ACC112 (cell line): ENCODE data around the gene SZT2.
"Not testable (repeated sequence)": the region's sequence is repeated elsewhere in the genome, so short reads cannot be mapped to it uniquely, and the experiment has no call there.

Source experiments
- H2AFZ ChIP-seq: fragments of 200-600 bp; sonication (generic); one replicate; pipeline ENCODE4 v1.6.0; 2017; ENCODE audit warnings: antibody characterized with exemption, low read length; ENCODE audit not compliant: unreplicated experiment
- H3K27ac ChIP-seq: fragments of 200-600 bp; sonication (generic); 2 replicates; pipeline ENCODE4 v1.5.1; 2014; ENCODE audit warnings: low read depth, mild to moderate bottlenecking, antibody characterized with exemption, low read length, moderate library complexity
- H3K27me3 ChIP-seq: fragments of 200-600 bp; sonication (generic); 2 replicates; pipeline ENCODE4 v1.6.1; 2014; ENCODE audit warnings: mild to moderate bottlenecking, antibody characterized with exemption, low read length, moderate library complexity, mixed read lengths; ENCODE audit not compliant: insufficient read depth
- H3K36me3 ChIP-seq: fragments of 200-600 bp; sonication (generic); 2 replicates; pipeline ENCODE4 v1.6.1; 2016; ENCODE audit warnings: mild to moderate bottlenecking, antibody characterized with exemption, low read length, moderate library complexity, mixed read lengths; ENCODE audit not compliant: insufficient read depth
- H3K4me1 ChIP-seq: fragments of 200-600 bp; sonication (generic); one replicate; pipeline ENCODE4 v1.6.1; 2016; ENCODE audit warnings: low read length, mixed read lengths; ENCODE audit not compliant: insufficient read depth, unreplicated experiment, control insufficient read depth
- H3K4me3 ChIP-seq: fragments of 200-600 bp; sonication (generic); 2 replicates; pipeline ENCODE4 v1.5.1; 2014; ENCODE audit warnings: mild to moderate bottlenecking, low read depth, low read length
- H3K79me2 ChIP-seq: fragments of 200-600 bp; sonication (generic); one replicate; pipeline ENCODE4 v1.6.0; 2016; ENCODE audit warnings: low read length; ENCODE audit not compliant: control insufficient read depth, unreplicated experiment, insufficient read depth

SZT2 gene

GRCh38 chr1:43458379-43458778 lies 68.7 kb downstream of the SZT2 start:
- H3K4me3 ChIP-seq, H3K79me2 ChIP-seq, H3K27me3 ChIP-seq, H2AFZ ChIP-seq, H3K27ac ChIP-seq, H3K36me3 ChIP-seq, H3K4me1 ChIP-seq: not testable (repeated sequence)

DNA sequence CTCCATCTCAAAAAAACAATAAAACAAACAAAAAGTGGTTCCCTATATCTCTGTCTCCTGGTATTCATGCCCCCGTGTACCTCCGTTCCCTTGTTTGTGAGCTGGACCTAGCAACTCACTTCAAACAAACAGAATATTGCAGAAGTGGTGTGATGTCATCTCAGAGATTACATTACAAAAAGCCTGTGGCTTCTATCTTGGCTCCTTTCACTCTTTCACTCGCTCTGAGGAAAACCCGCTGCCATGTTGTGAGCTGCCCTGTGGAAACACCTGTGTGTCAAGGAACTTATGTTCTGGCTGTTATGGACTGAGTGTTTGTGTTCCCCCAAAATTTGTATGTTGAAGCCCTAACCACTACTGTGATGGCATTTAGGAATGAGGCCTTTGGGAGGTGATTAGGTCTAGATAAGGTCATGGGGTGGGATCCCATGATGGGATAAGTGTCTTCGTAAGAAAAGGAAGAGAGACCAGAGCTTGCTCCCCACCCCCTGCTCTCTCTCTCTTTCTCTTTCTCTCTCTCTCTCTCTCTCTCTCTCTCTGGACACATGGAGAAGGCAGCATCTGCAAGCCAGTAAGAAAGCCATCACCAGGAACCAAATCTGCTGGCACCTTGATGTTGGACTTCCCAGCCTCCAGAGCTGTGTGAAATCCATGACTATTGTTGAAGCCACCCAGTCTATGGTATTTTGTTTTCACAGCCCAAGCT lies 71.4 kb downstream of the SZT2 start:
- H2AFZ ChIP-seq = no peak overlapping the region
- no peaks in the 10 kb centered on the region for H3K27me3 ChIP-seq
- H3K36me3 ChIP-seq = no peaks in the 10 kb centered on the region
- H3K4me3 ChIP-seq = no peak overlapping the region
- H3K4me1 ChIP-seq = no peaks in the 10 kb centered on the region
- no peak overlapping the region for H3K27ac ChIP-seq
- no peaks in the 10 kb centered on the region for H3K79me2 ChIP-seq

DNA sequence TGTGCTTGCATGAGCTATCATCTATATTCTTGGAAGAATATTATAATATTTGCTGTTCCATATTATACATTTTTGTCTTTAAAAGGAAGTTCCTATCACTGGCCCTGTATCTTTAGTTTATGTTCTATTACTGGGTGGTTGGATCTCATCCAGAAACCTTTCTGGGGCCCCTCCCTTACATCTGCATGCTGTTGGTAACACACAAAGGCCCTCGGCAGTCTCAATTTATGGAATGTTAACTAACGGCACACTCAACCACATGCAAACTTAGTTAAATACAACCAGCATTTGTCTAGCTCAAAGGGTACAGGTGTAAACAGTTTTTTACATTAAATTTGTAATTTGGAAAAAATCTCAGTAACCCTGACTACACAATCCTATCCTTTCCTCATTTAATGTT lies 73.8 kb downstream of the SZT2 start:
- H3K4me1 ChIP-seq = no peaks in the 10 kb centered on the region
- no peak overlapping the region for H2AFZ ChIP-seq
- no peaks in the 10 kb centered on the region for H3K79me2 ChIP-seq
- no peak overlapping the region for H3K27ac ChIP-seq
- no peaks in the 10 kb centered on the region for H3K36me3 ChIP-seq
- no peaks in the 10 kb centered on the region for H3K27me3 ChIP-seq
- H3K4me3 ChIP-seq = no peak overlapping the region

DNA sequence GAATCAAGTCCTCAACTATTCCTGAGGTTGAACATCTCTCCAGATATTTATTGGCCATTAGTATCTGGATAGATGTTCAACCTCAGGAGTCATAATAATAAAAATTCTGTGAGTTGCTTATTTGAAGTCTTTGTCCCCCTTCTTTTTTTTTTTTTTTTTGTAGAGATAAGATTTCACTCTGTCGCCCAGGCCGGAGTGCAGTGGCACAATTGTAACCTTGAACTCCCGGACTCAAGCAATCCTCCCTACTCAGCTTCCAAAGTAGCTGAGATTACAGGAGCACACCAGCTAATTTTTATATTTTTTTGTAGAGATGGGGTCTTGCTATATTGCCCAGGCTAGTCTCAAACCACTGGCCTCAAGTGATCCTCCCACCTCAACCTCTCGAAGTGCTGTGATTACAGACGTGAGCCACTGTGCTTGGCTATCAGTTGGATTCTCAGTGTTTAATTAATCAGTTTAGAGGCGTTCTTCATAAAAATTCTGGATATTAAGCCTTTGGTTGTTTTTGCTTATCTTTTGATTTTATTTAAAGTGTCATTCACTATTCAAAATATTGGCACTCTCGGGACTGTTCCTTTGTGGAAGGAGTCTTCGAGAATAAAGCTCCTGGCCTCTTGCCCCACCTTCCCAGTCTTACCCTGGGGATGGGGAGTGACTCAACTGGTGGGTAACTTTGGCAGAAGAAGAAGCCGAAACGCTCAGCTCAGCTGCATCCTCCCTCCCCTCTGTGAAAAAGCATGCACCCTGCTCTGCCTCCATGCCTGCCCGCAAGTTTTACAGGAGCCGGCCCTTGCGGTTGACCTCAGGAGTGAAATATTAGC lies 75.2 kb downstream of the SZT2 start:
- H3K4me1 ChIP-seq = no peaks in the 10 kb centered on the region
- H3K27ac ChIP-seq = no peak overlapping the region
- no peaks in the 10 kb centered on the region for H3K79me2 ChIP-seq
- H2AFZ ChIP-seq = no peak overlapping the region
- H3K36me3 ChIP-seq = no peaks in the 10 kb centered on the region
- H3K4me3 ChIP-seq = no peak overlapping the region
- H3K27me3 ChIP-seq = no peaks in the 10 kb centered on the region

DNA sequence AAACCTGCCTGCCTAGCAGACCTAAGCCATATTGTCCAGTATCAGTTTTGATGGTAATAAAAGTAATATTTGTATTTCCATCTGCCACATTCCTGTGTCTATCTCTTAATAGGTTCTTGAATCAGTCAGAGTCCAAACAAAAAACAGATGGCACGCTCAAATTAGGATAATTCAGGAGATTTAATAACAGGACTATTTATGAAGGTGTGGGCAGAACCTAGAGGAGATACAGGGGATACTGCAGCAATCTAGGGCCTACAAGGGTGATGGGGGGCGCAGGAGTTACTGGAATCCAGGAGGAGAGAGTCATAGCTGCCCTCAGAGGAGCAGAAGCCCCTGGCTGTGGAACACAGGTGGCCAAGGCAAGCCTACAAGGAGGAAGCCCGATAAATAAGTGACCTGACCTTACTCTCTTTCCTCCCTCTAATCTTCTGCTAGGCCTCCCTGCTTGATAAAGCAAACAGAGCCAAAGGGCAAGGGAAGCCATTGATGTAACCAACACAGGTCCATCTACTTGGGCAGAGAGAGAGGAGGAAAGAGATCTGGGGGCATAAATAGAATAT lies 75.9 kb downstream of the SZT2 start:
- H3K27me3 ChIP-seq = no peaks in the 10 kb centered on the region
- H3K79me2 ChIP-seq = no peaks in the 10 kb centered on the region
- H3K4me1 ChIP-seq = no peaks in the 10 kb centered on the region
- H3K4me3 ChIP-seq = no peak overlapping the region
- H3K27ac ChIP-seq = no peak overlapping the region
- no peaks in the 10 kb centered on the region for H3K36me3 ChIP-seq
- no peak overlapping the region for H2AFZ ChIP-seq

- Histone ChIP-seq H3K36me3 (no peaks in the 10 kb centered on the region), H3K4me1 (no peaks in the 10 kb centered on the region), H3K79me2 (no peaks in the 10 kb centered on the region), H3K27ac (no peak overlapping the region), H3K27me3 (no peaks in the 10 kb centered on the region), H2AFZ (no peak overlapping the region), H3K4me3 (no peak overlapping the region)
Observed at GRCh38 chr1:43466403-43466802, 76.7 kb downstream of the SZT2 start.

- no peaks in the 10 kb centered on the region for H3K36me3 ChIP-seq
- no peaks in the 10 kb centered on the region for H3K27me3 ChIP-seq
- H3K27ac ChIP-seq = no peak overlapping the region
- H3K4me3 ChIP-seq = no peak overlapping the region
- H2AFZ ChIP-seq = no peak overlapping the region
- H3K79me2 ChIP-seq = no peaks in the 10 kb centered on the region
- H3K4me1 ChIP-seq = peaks cover 18% of the 10 kb centered on the region
Observed at GRCh38 chr1:43468414-43468813, 78.7 kb downstream of the SZT2 start.

DNA sequence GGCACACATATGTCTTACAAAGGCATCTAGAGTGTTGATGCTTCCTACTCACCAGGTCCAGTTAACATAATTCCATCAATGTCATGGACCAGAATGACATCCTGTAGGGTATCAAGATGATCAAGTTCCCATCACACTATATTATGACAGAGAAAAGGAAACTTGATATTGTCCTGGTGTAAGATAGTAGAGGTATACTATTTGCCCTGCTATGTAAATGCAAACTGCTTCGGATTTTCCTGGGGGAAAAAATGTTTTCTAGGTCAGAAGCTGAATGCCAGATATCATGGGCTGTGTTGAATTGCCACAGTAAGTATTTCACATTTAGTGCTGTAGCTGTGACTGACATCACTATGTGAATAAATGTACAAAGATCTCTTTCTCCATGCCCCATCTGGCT lies 80.2 kb downstream of the SZT2 start:
- H3K27ac ChIP-seq = no peak overlapping the region
- no peaks in the 10 kb centered on the region for H3K36me3 ChIP-seq
- H3K4me3 ChIP-seq = no peak overlapping the region
- no peaks in the 10 kb centered on the region for H3K27me3 ChIP-seq
- H3K4me1 ChIP-seq = peaks cover 27% of the 10 kb centered on the region
- no peak overlapping the region for H2AFZ ChIP-seq
- H3K79me2 ChIP-seq = no peaks in the 10 kb centered on the region

- H3K36me3 ChIP-seq = no peaks in the 10 kb centered on the region
- no peaks in the 10 kb centered on the region for H3K79me2 ChIP-seq
- H2AFZ ChIP-seq = no peak overlapping the region
- no peak overlapping the region for H3K4me3 ChIP-seq
- no peaks in the 10 kb centered on the region for H3K27me3 ChIP-seq
- peaks cover 40% of the 10 kb centered on the region for H3K4me1 ChIP-seq
- H3K27ac ChIP-seq = peak overlapping the region; percentile 84
Observed at GRCh38 chr1:43472087-43472462, 82.4 kb downstream of the SZT2 start.

GRCh38 chr1:43472463-43473151 lies 82.9 kb downstream of the SZT2 start:
- not testable (repeated sequence) for H3K36me3 ChIP-seq, H2AFZ ChIP-seq, H3K27me3 ChIP-seq, H3K79me2 ChIP-seq
- peak overlapping the region; percentile 22 for H3K4me3 ChIP-seq
- H3K4me1 ChIP-seq = peaks cover 40% of the 10 kb centered on the region
- peak overlapping the region; percentile 84 for H3K27ac ChIP-seq
